ENCODE measurements around the gene BUD13.

GRCh38 chr11:116701876-116702275 is 70.9 kb downstream of the BUD13 start:
- TF ChIP-seq POLR2A (IDR thresholded peaks at IDR 0.05) (no peak), CTCF (IDR thresholded peaks at IDR 0.05 in 8 of 11, conservative IDR thresholded peaks at IDR 0.05 in 3 of 11) (no peak), POLR2AphosphoS5 (IDR thresholded peaks at IDR 0.05) (no peak)
